Mesodermal cell (in vitro differentiated cells): ENCODE data around the gene FAM156B.
"Not testable (repeated sequence)": the region's sequence is repeated elsewhere in the genome, so short reads cannot be mapped to it uniquely, and the experiment has no call there.

Experiments
- H3K27ac ChIP-seq: 2 replicates; pipeline ENCODE4 v1.7.0; 2013; ENCODE audit warnings: mild to moderate bottlenecking, low read depth, low read length, moderate library complexity; ENCODE audit not compliant: severe bottlenecking
- H3K36me3 ChIP-seq: 2 replicates; pipeline ENCODE4 v1.7.1; 2013; ENCODE audit warnings: mild to moderate bottlenecking, low read length, moderate library complexity; ENCODE audit not compliant: control insufficient read depth, insufficient read depth
- H3K4me1 ChIP-seq: one replicate; pipeline ENCODE4 v1.7.1; 2013; ENCODE audit warnings: mild to moderate bottlenecking, low read length; ENCODE audit not compliant: insufficient read depth, control insufficient read depth, poor library complexity, severe bottlenecking
- H3K4me3 ChIP-seq: 2 replicates; pipeline ENCODE4 v1.7.0; 2013; ENCODE audit warnings: low read length, control low read depth, mild to moderate bottlenecking; ENCODE audit not compliant: insufficient read depth, poor library complexity, severe bottlenecking; ENCODE audit errors: extremely low read depth
- H3K9me3 ChIP-seq: 2 replicates; pipeline ENCODE4 v1.7.1; 2013; ENCODE audit warnings: mild to moderate bottlenecking, low read length, moderate library complexity; ENCODE audit not compliant: control insufficient read depth
- WGBS, 2 experiments: methylation state at CpG; one replicate each; pipeline ENCODE4 v1.1.5; 2013; ENCODE audit warnings: missing lambda C conversion rate in 2 of 2; ENCODE audit not compliant: insufficient coverage in 2 of 2; 5-methylcytosine and 5-hydroxymethylcytosine counted together

FAM156B gene

GRCh38 chrX:52949884-52950283 lies 52.8 kb downstream of the FAM156B start:
- not testable (repeated sequence) for H3K4me1 ChIP-seq, H3K27ac ChIP-seq, H3K4me3 ChIP-seq, H3K9me3 ChIP-seq, H3K36me3 ChIP-seq
- no CpG with 5 or more reads among the region's 10 CpGs for WGBS, 2 experiments
